ENCODE data around the gene RAD51C. TPM values are rescaled to one million over a fixed set of nuclear protein-coding genes. Genes with fewer than 3 reads are reported as not detected.
A peak's percentile ranks its signal among the peaks of the same experiment; 100 is the strongest.

The RAD51C gene
- total RNA-seq, 1 donor from 2014 or later = 22.0 TPM

DNA sequence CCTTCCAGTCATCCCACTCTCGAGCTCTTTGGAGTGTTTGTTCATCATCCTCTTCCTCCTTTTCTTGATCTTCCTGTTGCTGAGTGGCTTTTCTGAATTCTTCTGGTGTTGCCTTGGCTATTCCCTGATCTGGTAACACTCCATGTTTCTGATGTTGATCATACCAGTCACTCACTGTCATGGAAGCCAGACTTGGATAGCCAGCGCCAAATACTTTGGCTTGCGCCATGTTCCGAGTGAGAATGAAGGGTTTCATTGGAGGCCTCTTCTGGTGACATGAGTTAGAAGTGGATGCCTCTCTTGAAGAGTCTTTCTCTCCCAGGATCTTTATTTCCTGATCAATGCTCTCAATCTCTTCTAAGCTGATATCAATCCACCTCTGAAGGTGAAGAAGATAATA, 31.8 kb upstream of the RAD51C start:
- H3K27me3 Mint-ChIP-seq (ENCODE audit: unreplicated experiment) = no peaks in the 10 kb centered on the region
- peak overlapping the region; percentile 50 for H3K4me3 Mint-ChIP-seq (ENCODE audit: unreplicated experiment)
- no peaks in the 10 kb centered on the region for H3K9me3 Mint-ChIP-seq (ENCODE audit: unreplicated experiment)
- no peak for TF ChIP-seq CTCF (IDR thresholded peaks at IDR 0.05)
- DNase-seq (ENCODE audit: extremely low spot score, unreplicated experiment) = no peak
- H3K27ac Mint-ChIP-seq (ENCODE audit: unreplicated experiment) = no peak overlapping the region
- H3K4me1 Mint-ChIP-seq (ENCODE audit: unreplicated experiment) = peaks cover 12% of the 10 kb centered on the region
- no peaks in the 10 kb centered on the region for H3K36me3 Mint-ChIP-seq (ENCODE audit: unreplicated experiment)

DNA sequence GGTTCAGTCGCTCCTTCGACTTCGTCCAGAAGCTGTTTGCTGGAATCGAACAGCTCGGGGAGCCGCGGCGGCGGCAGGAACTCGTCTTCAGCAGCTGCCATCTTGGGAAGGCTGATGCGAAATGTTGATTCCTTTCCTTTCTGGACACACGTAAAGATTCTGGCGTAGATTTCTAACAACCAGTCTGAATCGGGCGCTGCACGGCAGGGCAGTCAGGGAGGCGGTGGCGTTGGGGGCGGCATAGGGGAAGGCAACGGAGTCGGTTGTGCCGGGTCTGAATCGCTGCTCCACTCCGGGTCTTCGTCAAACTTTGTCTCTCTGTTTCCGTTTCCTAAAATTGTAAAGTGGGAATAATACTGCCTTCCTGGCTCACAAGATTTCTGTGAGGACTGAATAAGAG, 30.9 kb upstream of the RAD51C start:
- DNase-seq (ENCODE audit: extremely low spot score, unreplicated experiment) = no peak
- no peak overlapping the region for H3K4me3 Mint-ChIP-seq (ENCODE audit: unreplicated experiment)
- no peaks in the 10 kb centered on the region for H3K9me3 Mint-ChIP-seq (ENCODE audit: unreplicated experiment)
- H3K36me3 Mint-ChIP-seq (ENCODE audit: unreplicated experiment) = no peaks in the 10 kb centered on the region
- no peaks in the 10 kb centered on the region for H3K27me3 Mint-ChIP-seq (ENCODE audit: unreplicated experiment)
- no peak overlapping the region for H3K27ac Mint-ChIP-seq (ENCODE audit: unreplicated experiment)
- TF ChIP-seq CTCF (IDR thresholded peaks at IDR 0.05) = no peak
- peaks cover 13% of the 10 kb centered on the region for H3K4me1 Mint-ChIP-seq (ENCODE audit: unreplicated experiment)

DNA sequence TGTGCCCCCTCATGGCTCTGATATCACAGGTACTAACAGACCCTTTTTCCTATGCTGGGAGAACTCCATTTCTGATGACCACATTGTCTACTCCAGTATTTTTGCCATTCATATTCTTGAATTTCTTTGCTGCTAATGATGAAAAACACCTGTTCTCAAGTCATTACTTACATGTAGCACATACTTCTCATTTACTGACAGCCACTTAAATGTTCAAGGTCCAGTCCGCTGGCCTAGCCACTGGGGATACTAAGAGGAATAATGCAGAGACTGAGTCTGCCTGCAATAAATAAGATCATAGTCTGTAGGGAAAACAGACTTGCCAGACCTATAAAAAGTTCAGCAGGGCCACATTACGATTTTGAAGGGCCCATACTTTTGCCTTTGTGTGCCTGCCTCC, 28.1 kb upstream of the RAD51C start:
- Mint-ChIP-seq H3K27me3 (ENCODE audit: unreplicated experiment) (peaks cover 6% of the 10 kb centered on the region), H3K4me3 (ENCODE audit: unreplicated experiment) (no peak overlapping the region), H3K4me1 (ENCODE audit: unreplicated experiment) (peaks cover 2% of the 10 kb centered on the region), H3K9me3 (ENCODE audit: unreplicated experiment) (no peaks in the 10 kb centered on the region), H3K36me3 (ENCODE audit: unreplicated experiment) (no peaks in the 10 kb centered on the region), H3K27ac (ENCODE audit: unreplicated experiment) (no peak overlapping the region)
- no peak for TF ChIP-seq CTCF (IDR thresholded peaks at IDR 0.05)
- no peak for DNase-seq (ENCODE audit: extremely low spot score, unreplicated experiment)

DNA sequence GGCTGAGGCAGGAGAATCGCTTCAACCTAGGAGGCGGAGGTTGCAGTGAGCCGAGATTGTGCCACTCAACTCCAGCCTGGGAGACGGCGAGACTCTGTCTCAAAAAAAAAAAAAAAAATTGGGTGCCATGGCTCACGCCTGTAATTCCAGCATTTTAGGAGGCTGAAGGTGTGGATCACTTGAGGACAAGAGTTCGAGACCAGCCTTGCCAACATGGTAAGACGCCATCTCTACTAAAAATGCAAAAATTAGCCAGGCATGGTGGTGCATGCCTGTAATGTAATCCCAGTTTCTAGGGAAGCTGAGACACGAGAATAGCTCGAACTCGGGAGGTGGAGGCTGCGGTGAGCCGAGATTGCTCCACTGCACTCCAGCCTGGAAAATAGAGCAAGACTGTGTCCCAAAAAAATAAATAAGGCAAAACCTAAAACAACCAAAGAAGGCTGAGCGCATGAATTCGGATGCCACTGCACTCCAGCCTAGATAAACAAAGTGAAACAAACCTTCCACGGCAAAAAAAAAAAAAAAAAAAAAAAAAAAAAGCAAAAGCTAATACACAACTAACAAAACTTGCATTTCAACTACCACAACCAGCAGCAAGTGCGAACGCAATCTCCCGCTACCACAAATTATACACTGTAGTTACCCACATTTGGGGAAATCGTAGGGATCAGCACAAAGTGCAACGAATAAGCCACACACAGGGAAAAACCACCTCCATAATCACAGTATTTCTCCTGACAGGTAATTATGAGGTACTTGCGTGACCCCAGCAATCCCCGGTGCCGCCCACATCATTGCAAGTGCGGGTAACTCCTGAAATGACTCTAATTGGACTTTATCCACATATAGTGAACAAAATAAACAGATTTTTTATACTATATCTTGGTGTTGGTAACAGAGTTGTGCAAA, 26.2 kb upstream of the RAD51C start:
- Mint-ChIP-seq H3K9me3 (ENCODE audit: unreplicated experiment) (no peaks in the 10 kb centered on the region), H3K4me3 (ENCODE audit: unreplicated experiment) (no peak overlapping the region), H3K27ac (ENCODE audit: unreplicated experiment) (no peak overlapping the region)

More for the DNA sequence above, 26.2 kb upstream of the RAD51C start:
- Mint-ChIP-seq H3K27me3 (ENCODE audit: unreplicated experiment) (peaks cover 11% of the 10 kb centered on the region), H3K36me3 (ENCODE audit: unreplicated experiment) (no peaks in the 10 kb centered on the region), H3K4me1 (ENCODE audit: unreplicated experiment) (peaks cover 2% of the 10 kb centered on the region)
- DNase-seq (ENCODE audit: extremely low spot score, unreplicated experiment) = no peak
- no peak for TF ChIP-seq CTCF (IDR thresholded peaks at IDR 0.05)
